Stomach (tissue), 4 donors: ENCODE measurements around the gene TMEM62.

Experiments used
- EP300 ChIP-seq: sonication (generic); formaldehyde crosslinking; IDR thresholded peaks from one replicate; pipeline ENCODE4 v1.6.1; 2017; ENCODE audit warnings: antibody characterized with exemption
- POLR2AphosphoS5 ChIP-seq, 3 donors: sonication (generic); formaldehyde crosslinking; IDR thresholded peaks; one replicate each; pipeline ENCODE4 v1.6.1; 2016; ENCODE audit warnings: antibody characterized with exemption in 3 of 3

DNA sequence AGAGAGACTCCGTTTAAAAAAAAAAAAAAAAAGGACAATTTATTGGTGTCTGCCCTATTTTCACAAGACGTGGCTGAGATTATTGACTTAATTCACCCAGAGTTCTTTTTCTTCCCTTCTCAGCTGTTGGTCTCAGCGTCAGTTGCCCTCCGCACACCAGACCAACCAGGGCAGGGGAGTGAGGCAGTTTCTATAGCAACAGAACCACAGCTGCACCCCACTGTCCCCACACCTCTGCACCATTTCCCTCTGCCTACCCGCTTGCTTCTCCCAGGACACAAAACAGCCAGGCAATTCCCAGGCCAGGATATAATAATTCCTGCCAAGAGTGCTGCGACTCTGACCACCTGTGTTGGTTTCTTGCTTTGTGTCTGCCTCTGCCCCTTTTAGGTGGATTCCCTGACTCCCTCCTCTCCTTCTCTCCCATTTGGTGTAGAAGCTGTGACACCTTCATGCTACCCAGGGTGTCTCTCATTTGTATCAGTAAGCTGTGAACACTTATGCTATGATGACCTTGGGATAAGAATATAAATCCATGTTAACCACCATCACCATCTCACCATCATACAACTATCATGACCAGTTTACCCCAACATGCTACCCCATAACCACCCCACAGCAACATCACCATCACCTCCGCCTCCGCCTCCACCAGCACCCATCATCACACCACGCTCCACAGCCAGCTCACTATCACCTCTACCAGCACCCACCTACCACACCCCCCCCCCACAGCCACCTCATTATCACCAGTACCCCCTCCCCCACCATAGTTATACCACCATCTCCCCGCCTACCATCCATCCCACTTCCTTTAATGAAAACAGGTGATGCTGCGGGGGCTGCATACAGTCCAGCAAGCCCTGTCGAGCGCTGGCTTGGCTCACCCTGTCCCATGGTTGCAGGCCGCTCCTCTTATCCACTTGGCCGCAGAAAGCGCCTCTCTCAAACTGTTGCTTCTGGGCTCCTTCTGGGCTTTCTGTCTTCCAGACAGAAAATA is 86.8 kb downstream of the TMEM62 start:
- TF ChIP-seq EP300 (no peak), POLR2AphosphoS5 (IDR thresholded peaks at IDR 0.05) (no peak)
